Renal pelvis (tissue), 3 donors: Measurements from ENCODE around the gene SLC22A1. TPM values are rescaled to one million over a fixed set of nuclear protein-coding genes. Genes with fewer than 3 reads are reported as not detected.

ENCODE experiments used
- polyA plus RNA-seq, 3 donors: library from polyadenylated mRNA; unstranded; fragments of 120-200 nt; gene quantifications; one replicate each; pipeline ENCODE4 v1.2.1, GENCODE V29; 2013; ENCODE audit not compliant: insufficient read length in 3 of 3

SLC22A1 gene
- polyA plus RNA-seq, 3 donors = 0.51 to 1.5 (median 1.4) TPM

Other genes starting within 250 kb of the SLC22A1 start
- under 1 TPM; 0.01 to 0.04 (median 0.03) TPM for gene MAS1, start 230.8 kb upstream of the SLC22A1 start, polyA plus RNA-seq
- 10 to 100 TPM; 56.4 to 71.1 (median 69.5) TPM for gene IGF2R, start 152.7 kb upstream of the SLC22A1 start, polyA plus RNA-seq
- gene SLC22A2, start 137.0 kb downstream of the SLC22A1 start, polyA plus RNA-seq = 10 to 100 TPM; 10.8 to 13.5 (median 13.4) TPM
- gene SLC22A3, start 226.6 kb downstream of the SLC22A1 start, polyA plus RNA-seq = 1 to 10 TPM; 3.9 to 7.2 (median 6.9) TPM